Prostate gland (tissue), 2 donors: Measurements from ENCODE around the gene TCP11. TPM values are rescaled to one million over a fixed set of nuclear protein-coding genes. Genes with fewer than 3 reads are reported as not detected.

Source experiments
- DNase-seq: peaks from one replicate; pipeline ENCODE4 v3.0.0-alpha.2; 2019; ENCODE audit warnings: low spot score
- H3K27ac ChIP-seq, 2 donors: fragments of 200-600 bp; sonication (generic); 2 replicates each; pipeline ENCODE4 v1.5.1; 2017 to 2019
- H3K27me3 ChIP-seq: fragments of 200-600 bp; sonication (generic); replicated peaks from 2 replicates; pipeline ENCODE4 v1.5.1; 2019; ENCODE audit not compliant: insufficient read depth
- H3K36me3 ChIP-seq, 2 donors: fragments of 200-600 bp; sonication (generic); 1 replicate in 1 of 2; 2 replicates in 1 of 2; pipeline versions ENCODE4 v1.5.1 to v1.8.1; 2017 to 2019
- H3K4me1 ChIP-seq: fragments of 200-600 bp; sonication (generic); replicated peaks from 2 replicates; pipeline ENCODE4 v1.5.1; 2019
- H3K4me3 ChIP-seq, 2 donors: fragments of 200-600 bp; sonication (generic); 2 replicates each; pipeline ENCODE4 v1.5.1; 2017 to 2019
- H3K9me3 ChIP-seq: fragments of 200-600 bp; sonication (generic); 2 replicates; pipeline ENCODE4 v1.5.1; 2017
- POLR2A ChIP-seq: fragments of 450-650 bp; IDR thresholded peaks from one replicate; pipeline ENCODE4 v1.6.1; 2016; ENCODE audit warnings: antibody characterized with exemption, mild to moderate bottlenecking
- POLR2AphosphoS5 ChIP-seq: sonication (generic); formaldehyde crosslinking; IDR thresholded peaks from one replicate; pipeline ENCODE4 v1.6.1; 2017; ENCODE audit warnings: antibody characterized with exemption
- WGBS: methylation state at CpG from one replicate; pipeline ENCODE4 v1.1.5; 2018; 5-methylcytosine and 5-hydroxymethylcytosine counted together
- intact Hi-C: fragments of 100-400 bp; cut with DNase I; formaldehyde crosslinking; loops from one replicate; pipeline ENCODE4 v1.14.2; 2022
- total RNA-seq, 2 donors: library from RNA; depleted of rRNA; stranded (reverse); fragments of >200 nt; gene quantifications; one replicate each; pipeline ENCODE4 v1.1.0, GENCODE V29; 2016
- TF ChIP-seq, protein P1 (sequence below), 4 experiments: fragments of 200-600 bp in 2 of 4; fragments of 450-650 bp in 2 of 4; sonication (generic) in 2 of 4; IDR thresholded peaks; 1 replicate in 3 of 4; 2 replicates in 1 of 4; pipeline ENCODE4 v1.5.1; 2016 to 2019; ENCODE audit warnings: antibody characterized with exemption in 4 of 4, mild to moderate bottlenecking in 2 of 4, moderate library complexity in 2 of 4

The TCP11 gene
- total RNA-seq, 2 donors from 2014 or later, result 0.87 to 33.3 TPM

DNA sequence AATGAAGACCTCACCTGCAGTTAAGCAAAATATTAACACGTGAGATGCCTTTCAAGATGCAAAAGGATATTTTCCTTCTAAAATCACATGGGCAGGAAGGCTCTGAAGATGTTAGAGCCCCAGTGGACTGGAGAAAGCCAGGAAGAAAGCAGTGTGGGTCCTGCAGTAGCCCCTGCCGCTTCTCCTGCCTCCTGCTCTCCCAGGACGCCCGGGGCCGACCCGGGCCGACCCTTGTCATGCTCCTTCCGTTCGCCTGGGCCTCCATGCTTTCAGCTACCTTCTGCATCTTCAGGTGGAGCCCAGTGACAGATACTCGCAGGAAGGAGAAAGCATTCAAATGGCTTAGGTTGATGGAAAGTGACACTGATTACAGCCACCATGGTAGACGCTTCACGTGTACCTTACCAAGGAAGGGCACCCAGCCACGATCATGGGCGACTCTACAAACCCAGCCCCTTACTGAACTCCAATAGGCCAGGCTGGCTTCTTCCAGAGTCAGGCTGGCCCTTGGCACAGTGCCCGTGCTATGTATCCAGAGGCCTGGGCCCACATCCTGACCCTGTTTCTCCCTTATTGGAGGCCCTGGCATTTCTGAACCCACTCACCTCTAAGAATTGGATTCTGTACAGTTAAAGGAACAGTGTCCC is 69.0 kb downstream of the TCP11 start:
- no peak for TF ChIP-seq POLR2A
- no peak for TF ChIP-seq POLR2AphosphoS5
- WGBS, result 75% methylated on average over 15 of the region's 15 CpGs
- intact Hi-C loops, result no loop called here
- Histone ChIP-seq H3K9me3 (no peaks in the 10 kb centered on the region), H3K4me1 (no peaks in the 10 kb centered on the region), H3K36me3 (no peaks in the 10 kb centered on the region), H3K27me3 (no peaks in the 10 kb centered on the region), H3K27ac (no peak overlapping the region), H3K4me3 (no peak overlapping the region)
- DNase-seq, result no peak

DNA sequence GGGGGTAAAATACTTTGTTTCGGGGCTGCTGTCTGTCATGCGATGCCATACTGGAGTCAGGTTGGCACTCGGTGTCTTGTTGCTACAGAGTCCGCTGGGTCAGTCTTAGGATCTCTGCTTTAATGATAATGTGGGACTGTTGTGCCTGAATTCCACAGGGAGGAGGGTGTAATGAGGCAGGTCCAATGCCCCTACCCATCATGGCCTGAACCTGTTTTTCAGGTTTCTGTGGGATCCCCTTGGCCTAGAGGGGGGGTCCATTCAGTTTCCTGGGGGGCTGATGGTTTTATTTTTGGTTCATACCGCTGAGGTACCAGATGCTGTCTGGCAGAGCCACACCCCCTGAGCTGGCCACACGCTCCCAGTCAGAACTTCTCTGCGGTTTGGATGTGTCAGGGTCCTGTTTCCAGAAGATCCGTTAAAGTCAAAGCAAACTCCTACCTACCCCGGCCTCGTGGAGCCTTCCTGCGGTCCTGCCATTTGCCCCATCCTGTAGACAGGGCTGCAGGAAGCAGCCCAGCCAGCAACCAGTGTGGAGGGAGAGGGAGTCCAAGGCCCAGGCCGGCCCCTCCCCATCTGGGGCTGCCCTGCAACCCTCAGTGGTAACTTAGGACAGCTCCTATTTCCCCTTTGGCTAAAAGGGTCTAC is 69.7 kb downstream of the TCP11 start:
- no peaks in the 10 kb centered on the region for H3K4me1 ChIP-seq
- H3K27ac ChIP-seq, result no peak overlapping the region
- 56% methylated on average over 12 of the region's 12 CpGs for WGBS

DNA sequence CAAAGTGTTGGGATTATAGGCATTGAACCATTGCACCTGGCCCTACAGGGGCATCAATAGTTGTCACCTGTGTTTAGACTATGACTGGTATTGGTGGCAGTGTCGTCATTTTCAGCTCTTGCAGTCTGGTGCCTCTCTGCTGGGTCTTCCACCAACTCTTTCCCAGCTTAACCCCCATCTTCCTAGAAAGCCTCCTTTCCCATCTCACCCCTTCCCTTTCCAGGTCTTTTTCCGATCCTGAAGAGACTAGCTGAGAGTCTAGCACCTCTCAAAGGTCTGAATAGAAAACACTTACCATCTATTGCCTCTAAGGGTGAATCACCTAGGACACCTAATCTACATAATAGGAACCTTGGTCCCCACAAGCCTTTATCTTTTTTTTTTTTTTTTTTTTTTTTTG is 71.0 kb downstream of the TCP11 start:
- Histone ChIP-seq H3K9me3 (no peaks in the 10 kb centered on the region), H3K27ac (no peak overlapping the region), H3K27me3 (no peaks in the 10 kb centered on the region), H3K4me1 (no peaks in the 10 kb centered on the region), H3K36me3 (peaks cover 0 to 7% of the 10 kb centered on the region in 2 donors), H3K4me3 (no peak overlapping the region)
- no peak for DNase-seq
- WGBS, result 89% methylated on average over 2 of the region's 2 CpGs
- intact Hi-C loops, result no loop called here
- TF ChIP-seq POLR2AphosphoS5 (no peak), POLR2A (no peak)
- TF ChIP-seq, protein P1, sequence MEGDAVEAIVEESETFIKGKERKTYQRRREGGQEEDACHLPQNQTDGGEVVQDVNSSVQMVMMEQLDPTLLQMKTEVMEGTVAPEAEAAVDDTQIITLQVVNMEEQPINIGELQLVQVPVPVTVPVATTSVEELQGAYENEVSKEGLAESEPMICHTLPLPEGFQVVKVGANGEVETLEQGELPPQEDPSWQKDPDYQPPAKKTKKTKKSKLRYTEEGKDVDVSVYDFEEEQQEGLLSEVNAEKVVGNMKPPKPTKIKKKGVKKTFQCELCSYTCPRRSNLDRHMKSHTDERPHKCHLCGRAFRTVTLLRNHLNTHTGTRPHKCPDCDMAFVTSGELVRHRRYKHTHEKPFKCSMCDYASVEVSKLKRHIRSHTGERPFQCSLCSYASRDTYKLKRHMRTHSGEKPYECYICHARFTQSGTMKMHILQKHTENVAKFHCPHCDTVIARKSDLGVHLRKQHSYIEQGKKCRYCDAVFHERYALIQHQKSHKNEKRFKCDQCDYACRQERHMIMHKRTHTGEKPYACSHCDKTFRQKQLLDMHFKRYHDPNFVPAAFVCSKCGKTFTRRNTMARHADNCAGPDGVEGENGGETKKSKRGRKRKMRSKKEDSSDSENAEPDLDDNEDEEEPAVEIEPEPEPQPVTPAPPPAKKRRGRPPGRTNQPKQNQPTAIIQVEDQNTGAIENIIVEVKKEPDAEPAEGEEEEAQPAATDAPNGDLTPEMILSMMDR (IDR thresholded peaks at IDR 0.05), result no peak

More for the DNA sequence above, 69.7 kb downstream of the TCP11 start:
- H3K9me3 ChIP-seq, result no peaks in the 10 kb centered on the region
- TF ChIP-seq POLR2A (no peak), POLR2AphosphoS5 (no peak)
- TF ChIP-seq, protein P1 (IDR thresholded peaks at IDR 0.05), result no peak
- H3K36me3 ChIP-seq, result no peaks in the 10 kb centered on the region
- intact Hi-C loops, result no loop called here
- no peaks in the 10 kb centered on the region for H3K27me3 ChIP-seq
- DNase-seq, result no peak
- H3K4me3 ChIP-seq, result no peak overlapping the region

DNA sequence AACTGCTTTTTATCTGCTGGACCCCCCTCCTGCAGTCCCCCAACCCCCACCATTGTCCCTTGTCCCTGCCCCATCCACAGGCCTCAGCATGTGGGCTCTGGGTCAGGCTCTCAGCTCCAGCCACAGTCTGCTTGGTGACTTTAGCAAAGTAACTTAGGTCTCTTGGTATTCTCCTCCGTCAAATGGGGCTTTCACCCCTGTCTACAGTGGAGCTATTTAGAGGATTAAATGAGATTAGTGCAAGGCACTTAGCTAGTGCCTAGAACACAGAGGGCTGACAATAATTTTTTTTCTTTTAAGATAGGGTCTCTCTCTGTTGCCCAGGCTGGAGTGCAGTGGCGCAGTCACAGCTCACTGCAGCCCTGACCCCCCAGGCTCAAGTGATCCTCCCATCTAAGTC is 71.9 kb downstream of the TCP11 start:
- no peak for TF ChIP-seq POLR2A
- no peak for TF ChIP-seq POLR2AphosphoS5
- TF ChIP-seq, protein P1 (IDR thresholded peaks at IDR 0.05), result no peak
- intact Hi-C loops, result no loop called here
- Histone ChIP-seq H3K27me3 (no peaks in the 10 kb centered on the region), H3K27ac (no peak overlapping the region), H3K9me3 (no peaks in the 10 kb centered on the region), H3K4me1 (no peaks in the 10 kb centered on the region), H3K4me3 (no peak overlapping the region), H3K36me3 (peaks cover 0 to 7% of the 10 kb centered on the region in 2 donors)
- DNase-seq, result no peak
- 97% methylated on average over 2 of the region's 2 CpGs for WGBS

DNA sequence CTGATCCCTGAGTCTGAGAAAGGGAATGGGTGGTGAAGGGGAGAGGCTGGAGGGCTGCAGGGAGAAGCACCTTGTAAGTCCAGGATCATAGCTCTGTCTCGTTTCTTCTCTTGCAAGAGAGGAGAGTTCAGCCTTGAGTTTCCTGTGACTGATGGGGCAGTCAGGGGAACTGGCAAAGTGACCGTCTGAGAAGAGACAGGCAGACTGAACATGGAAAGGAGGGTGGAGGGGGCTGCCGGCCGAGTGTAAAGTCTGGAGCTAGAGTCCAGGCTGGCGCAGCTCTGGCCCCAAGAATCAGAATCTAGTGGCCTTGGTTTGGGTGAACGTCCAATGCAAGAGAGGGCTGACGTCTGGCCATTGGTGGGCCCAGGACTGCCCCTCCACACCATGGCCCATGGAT is 72.5 kb downstream of the TCP11 start:
- H3K36me3 ChIP-seq, result peaks cover 0 to 7% of the 10 kb centered on the region in 2 donors
- no peak for DNase-seq
- no peak overlapping the region for H3K4me3 ChIP-seq
- no peak overlapping the region for H3K27ac ChIP-seq
- no peaks in the 10 kb centered on the region for H3K4me1 ChIP-seq
- 89% methylated on average over 7 of the region's 7 CpGs for WGBS
- intact Hi-C loops, result no loop called here
- TF ChIP-seq, protein P1 (IDR thresholded peaks at IDR 0.05), result no peak
- no peak for TF ChIP-seq POLR2A
- no peak for TF ChIP-seq POLR2AphosphoS5
- H3K9me3 ChIP-seq, result no peaks in the 10 kb centered on the region
- H3K27me3 ChIP-seq, result no peaks in the 10 kb centered on the region
